ENCODE data around the gene OAS3. TPM values are rescaled to one million over a fixed set of nuclear protein-coding genes. Genes with fewer than 3 reads are reported as not detected.
A peak's percentile ranks its signal among the peaks of the same experiment; 100 is the strongest.

The OAS3 gene
- total and polyA plus RNA-seq, 10 of the 15 experiments (the other 5 are each of a cell fraction or from before 2014, with no cell fraction given) = 5.1 to 107 (median 18.0) TPM

GRCh38 chr12:112979041-112979680, 40.9 kb downstream of the OAS3 start (continued):
- TF ChIP-seq REST (IDR thresholded peaks at IDR 0.05; ENCODE audit: low read depth, low read length) = no peak
- no peak for TF ChIP-seq MLLT1 (IDR thresholded peaks at IDR 0.05)
- TF ChIP-seq TCF12 (IDR thresholded peaks at IDR 0.05; ENCODE audit: low read depth, low read length) = no peak
- no peak for TF ChIP-seq RAD21 (IDR thresholded peaks at IDR 0.05; ENCODE audit: insufficient read depth, low read depth, low read length)
- TF ChIP-seq CUX1 (IDR thresholded peaks at IDR 0.05; ENCODE audit: insufficient replicate concordance, low read depth, low read length) = no peak
- no peak for TF ChIP-seq KAT2A (conservative IDR thresholded peaks at IDR 0.05; ENCODE audit: control insufficient read depth, low read depth, low read length)
- no peak for TF ChIP-seq SIN3A (IDR thresholded peaks at IDR 0.05; ENCODE audit: low read depth, low read length)
- TF ChIP-seq PRDM15 (CRISPR knock-in tag; IDR thresholded peaks at IDR 0.05) = no peak
- TF ChIP-seq RCOR1 (conservative IDR thresholded peaks at IDR 0.05; ENCODE audit: low read depth, low read length) = no peak
- no peak for TF ChIP-seq HDAC2 (IDR thresholded peaks at IDR 0.05)
- no peak for TF ChIP-seq CREB1 (IDR thresholded peaks at IDR 0.05; ENCODE audit: low read depth)
- TF ChIP-seq USF2 (IDR thresholded peaks at IDR 0.05; ENCODE audit: borderline replicate concordance, low read depth, low read length) = peak; percentile 21; the same call in 1 of the 2 replicates
- no peak for TF ChIP-seq SMARCA5 (IDR thresholded peaks at IDR 0.05)
- TF ChIP-seq FOS (IDR thresholded peaks at IDR 0.05; ENCODE audit: borderline replicate concordance, extremely low read depth, insufficient read length) = no peak
